HepG2 (cell line): ENCODE results near the gene CRABP1. TPM values are rescaled to one million over a fixed set of nuclear protein-coding genes. Genes with fewer than 3 reads are reported as not detected.

ENCODE experiments used
- ATAC-seq: fragments of 200-7000 bp; cut with Tn5 transposase; 3 replicates; pipeline ENCODE4 v1.9.1; 2020; ENCODE audit warnings: mild to moderate bottlenecking, moderate library complexity
- BruUV-seq: library from RNA; stranded (reverse); fragments of 400-500 nt; replicated peaks from 2 replicates; lab custom pipeline; 2021; lab: Mats Ljungman, UMichigan
- CTCF ChIA-PET: fragments of 300-600 bp; formaldehyde crosslinking; extraction: SDS; loops from one replicate; lab custom pipeline; 2021; ENCODE audit warnings: low total read pairs, inconsistent platforms, low intra/inter-chr PET ratio; lab: Yijun Ruan, JAX
- POLR2A ChIA-PET: fragments of 350-600 bp; sonication (Branson Sonifier 250); formaldehyde crosslinking; loops from one replicate; lab custom pipeline; 2020; ENCODE audit warnings: antibody characterized with exemption, inconsistent platforms; lab: Yijun Ruan, JAX
- DNase-seq: peaks from one replicate; pipeline ENCODE4 v3.0.0-alpha.2; 2015; ENCODE audit warnings: low spot score
- FAIRE-seq: peaks from 3 replicates; lab custom pipeline; 2011; peaks lifted over from hg19 to GRCh38; lab: Jason Lieb, UNC
- H2AFZ ChIP-seq: one replicate; pipeline ENCODE4 v1.6.1; 2011; ENCODE audit warnings: low read length, inconsistent platforms
- H3K27ac ChIP-seq: fragments of 300-600 bp; 3 replicates; pipeline ENCODE4 v1.8.0; 2011; ENCODE audit warnings: mixed run types, mild to moderate bottlenecking, mixed read lengths, low read length, inconsistent platforms; ENCODE audit not compliant: insufficient read depth; ENCODE audit errors: extremely low read length
- H3K27me3 ChIP-seq, 2 experiments: fragments of 200-600 bp in 1 of 2; 2 replicates in 1 of 2; 3 replicates in 1 of 2; pipeline versions ENCODE4 v1.6.0 to v1.8.0; 2011; ENCODE audit warnings: low read length in 2 of 2, mild to moderate bottlenecking in 2 of 2, moderate library complexity in 2 of 2, inconsistent platforms in 1 of 2; ENCODE audit not compliant: insufficient read depth in 2 of 2, control insufficient read depth in 1 of 2
- H3K36me3 ChIP-seq, 2 experiments: fragments of 200-600 bp in 1 of 2; replicated peaks in 1 of 2; 2 replicates in 1 of 2; 3 replicates in 1 of 2; pipeline versions ENCODE4 v1.5.1 to v1.8.0; 2011; ENCODE audit warnings: low read length in 2 of 2, inconsistent platforms in 1 of 2; ENCODE audit not compliant: insufficient read depth in 2 of 2, control insufficient read depth in 1 of 2
- H3K4me1 ChIP-seq: 2 replicates; pipeline ENCODE4 v1.5.1; 2012; ENCODE audit warnings: low read length, inconsistent platforms; ENCODE audit not compliant: insufficient read depth
- H3K4me2 ChIP-seq: 2 replicates; pipeline ENCODE4 v1.6.0; 2011; ENCODE audit warnings: low read depth, low read length, inconsistent platforms
- H3K4me3 ChIP-seq, 3 experiments: fragments of 200-600 bp in 1 of 3; sonication (generic), shearing (Covaris generic) in 1 of 3; replicated peaks in 1 of 3; 2 replicates each; pipeline ENCODE4 v1.5.1; 2011 to 2016; ENCODE audit warnings: low read length in 3 of 3, inconsistent platforms in 2 of 3, low read depth in 2 of 3, mild to moderate bottlenecking in 2 of 3, control low read depth in 1 of 3, mixed read lengths in 1 of 3; ENCODE audit not compliant: insufficient read depth in 1 of 3
- H3K79me2 ChIP-seq: one replicate; pipeline ENCODE4 v1.6.1; 2011; ENCODE audit warnings: low read length, inconsistent platforms; ENCODE audit not compliant: insufficient read depth
- H3K9ac ChIP-seq: 2 replicates; pipeline ENCODE4 v1.6.0; 2011; ENCODE audit warnings: mild to moderate bottlenecking, low read depth, low read length, inconsistent platforms; ENCODE audit not compliant: insufficient read depth
- H3K9me3 ChIP-seq: 2 replicates; pipeline ENCODE4 v1.5.1; 2012; ENCODE audit warnings: mild to moderate bottlenecking, low read length
- H4K20me1 ChIP-seq: 2 replicates; pipeline ENCODE4 v1.6.0; 2011; ENCODE audit warnings: inconsistent platforms, mild to moderate bottlenecking, low read length, moderate library complexity; ENCODE audit not compliant: insufficient read depth
- ATAD3A ChIP-seq: sonication (generic); formaldehyde crosslinking; IDR thresholded peaks from 2 replicates; pipeline ENCODE4 v1.4.0; 2020; ENCODE audit warnings: missing genetic modification reagents
- CHD2 ChIP-seq: IDR thresholded peaks from 2 replicates; pipeline ENCODE4 v1.6.1; 2011; ENCODE audit warnings: low read depth, low read length, improper control_type of control experiment
- HNF4G ChIP-seq, 2 experiments: sonication (generic) in 1 of 2; formaldehyde crosslinking in 1 of 2; IDR thresholded peaks; 2 replicates each; pipeline versions ENCODE4 v1.4.0 to v1.6.1; 2011 to 2020; ENCODE audit warnings: borderline replicate concordance in 2 of 2, low read depth in 2 of 2, mild to moderate bottlenecking in 2 of 2, low read length in 1 of 2, missing genetic modification reagents in 1 of 2, moderate library complexity in 1 of 2
- JDP2 ChIP-seq: sonication (generic); formaldehyde crosslinking; IDR thresholded peaks from 2 replicates; pipeline ENCODE4 v1.8.1; 2022; ENCODE audit warnings: missing genetic modification reagents, borderline replicate concordance
- RBFOX2 ChIP-seq: fragments of 200-400 bp; formaldehyde crosslinking; IDR thresholded peaks from 2 replicates; pipeline ENCODE4 v1.6.1; 2017; ENCODE audit warnings: low read depth, mild to moderate bottlenecking, low read length
- SPEN ChIP-seq: sonication (generic); formaldehyde crosslinking; IDR thresholded peaks from 2 replicates; pipeline ENCODE4 v1.5.1; 2020; ENCODE audit warnings: low read depth, mild to moderate bottlenecking, missing genetic modification reagents
- TBX3 ChIP-seq: fragments of 450-650 bp; IDR thresholded peaks from 2 replicates; pipeline ENCODE4 v1.6.1; 2017; ENCODE audit warnings: antibody characterized with exemption, mild to moderate bottlenecking, inconsistent platforms, borderline replicate concordance
- ZNF101 ChIP-seq: sonication (generic); formaldehyde crosslinking; IDR thresholded peaks from 2 replicates; pipeline ENCODE4 v1.4.0; 2020; ENCODE audit warnings: mild to moderate bottlenecking, low read depth, missing genetic modification reagents, borderline replicate concordance
- ZNF329 ChIP-seq: sonication (generic); formaldehyde crosslinking; IDR thresholded peaks from 2 replicates; pipeline ENCODE4 v1.9.0; 2021; ENCODE audit warnings: low read depth, mild to moderate bottlenecking, missing genetic modification reagents
- ZNF564 ChIP-seq: sonication (generic); formaldehyde crosslinking; IDR thresholded peaks from 2 replicates; pipeline ENCODE4 v1.8.1; 2023; ENCODE audit warnings: mild to moderate bottlenecking, missing genetic modification reagents
- ZNF724P ChIP-seq: sonication (generic); formaldehyde crosslinking; IDR thresholded peaks from 2 replicates; pipeline ENCODE4 v1.8.0; 2022; ENCODE audit warnings: missing genetic modification reagents, borderline replicate concordance
- ZNF850 ChIP-seq: sonication (generic); formaldehyde crosslinking; conservative IDR thresholded peaks from 2 replicates; pipeline ENCODE4 v1.9.0; 2021; ENCODE audit warnings: mild to moderate bottlenecking, missing genetic modification reagents
- WGBS: methylation state at CpG from one replicate; pipeline ENCODE4 v1.1.6; 2017; ENCODE audit warnings: low lambda C conversion rate; 5-methylcytosine and 5-hydroxymethylcytosine counted together
- in situ Hi-C: cut with HindIII; loops from 2 replicates; pipeline ENCODE4 v1.10.0; 2017; ENCODE audit warnings: low pct_unique_long_range_greater_than_20kb; ENCODE audit not compliant: extremely low pct_ligation_motif_present
- intact Hi-C: fragments of 100-400 bp; cut with micrococcal nuclease; formaldehyde crosslinking; loops from one replicate; pipeline ENCODE4 v1.10.0; 2022; ENCODE audit not compliant: unreplicated experiment
- polyA plus RNA-seq, 8 experiments: library from polyadenylated mRNA; depleted of rRNA in 3 of 8; stranded (reverse) in 7 of 8; unstranded in 1 of 8; fragments of >200 nt; fragmentation: Illumina TruSeq in 4 of 8; extraction: Trizol in 4 of 8; gene quantifications; 2 replicates each; pipeline versions ENCODE4 v1.2.1 to v1.2.3, GENCODE V29; 2011 to 2016; ENCODE audit warnings: low read depth in 4 of 8, missing spikeins in 1 of 8, mixed read lengths in 1 of 8; ENCODE audit not compliant: insufficient read depth in 1 of 8
- total RNA-seq, 5 experiments: library from RNA; depleted of rRNA; stranded (reverse); fragments of >200 nt; fragmentation: Illumina TruSeq; extraction: Trizol; gene quantifications; 2 replicates each; pipeline ENCODE4 v1.2.3, GENCODE V29; 2016; ENCODE audit warnings: low read depth in 1 of 5
- TF ChIP-seq, protein P1 (sequence below): sonication (generic); formaldehyde crosslinking; IDR thresholded peaks from 2 replicates; pipeline ENCODE4 v1.4.0; 2020; ENCODE audit warnings: missing genetic modification reagents, mild to moderate bottlenecking, borderline replicate concordance
- TF ChIP-seq, protein P2 (sequence below): IDR thresholded peaks from 2 replicates; pipeline ENCODE4 v1.6.1; 2018; ENCODE audit warnings: missing genetic modification reagents
- TF ChIP-seq, protein P3 (sequence below): sonication (generic); formaldehyde crosslinking; conservative IDR thresholded peaks from 2 replicates; pipeline ENCODE4 v1.4.0; 2020; ENCODE audit warnings: missing genetic modification reagents
- TF ChIP-seq, protein P4 (sequence below): sonication (generic); formaldehyde crosslinking; IDR thresholded peaks from 2 replicates; pipeline ENCODE4 v1.4.0; 2020; ENCODE audit warnings: mild to moderate bottlenecking, missing genetic modification reagents

Gene CRABP1
- total and polyA plus RNA-seq, 2 of the 13 experiments (the other 11 are each of a cell fraction or from before 2014, with no cell fraction given), result not detected

DNA sequence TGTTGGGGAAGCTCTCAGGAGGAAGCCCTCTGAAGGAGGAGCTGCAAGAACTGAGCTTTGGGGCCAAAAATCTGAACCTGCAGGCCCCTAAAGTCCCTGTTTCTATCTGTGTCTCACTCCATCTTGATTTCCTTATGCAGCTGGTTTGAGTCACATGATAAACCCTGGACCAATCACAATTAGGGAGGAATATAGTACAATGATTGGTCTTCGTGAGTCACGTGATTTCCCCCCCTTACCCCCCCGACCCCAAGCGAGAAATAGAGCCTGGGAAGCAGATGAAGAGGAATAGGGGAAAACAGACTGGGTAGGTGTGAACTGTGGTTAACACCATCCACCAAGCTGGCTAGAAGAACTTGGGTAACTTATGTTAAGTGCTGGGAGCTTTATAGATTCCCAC, 12.9 kb downstream of the CRABP1 start (continued):
- TF ChIP-seq, protein P1, sequence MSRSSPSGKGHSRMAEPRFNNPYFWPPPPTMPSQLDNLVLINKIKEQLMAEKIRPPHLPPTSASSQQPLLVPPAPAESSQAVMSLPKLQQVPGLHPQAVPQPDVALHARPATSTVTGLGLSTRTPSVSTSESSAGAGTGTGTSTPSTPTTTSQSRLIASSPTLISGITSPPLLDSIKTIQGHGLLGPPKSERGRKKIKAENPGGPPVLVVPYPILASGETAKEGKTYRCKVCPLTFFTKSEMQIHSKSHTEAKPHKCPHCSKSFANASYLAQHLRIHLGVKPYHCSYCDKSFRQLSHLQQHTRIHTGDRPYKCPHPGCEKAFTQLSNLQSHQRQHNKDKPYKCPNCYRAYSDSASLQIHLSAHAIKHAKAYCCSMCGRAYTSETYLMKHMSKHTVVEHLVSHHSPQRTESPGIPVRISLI (CRISPR knock-in tag), result no peak
- TF ChIP-seq ZNF850 (no peak), CHD2 (no peak), HNF4G (IDR thresholded peaks at IDR 0.05; ENCODE audit: borderline replicate concordance, low read depth, low read length) (no peak), HNF4G (CRISPR knock-in tag; IDR thresholded peaks at IDR 0.05; ENCODE audit: borderline replicate concordance, low read depth) (no peak), ZNF329 (CRISPR knock-in tag) (no peak)
- TF ChIP-seq, protein P2, sequence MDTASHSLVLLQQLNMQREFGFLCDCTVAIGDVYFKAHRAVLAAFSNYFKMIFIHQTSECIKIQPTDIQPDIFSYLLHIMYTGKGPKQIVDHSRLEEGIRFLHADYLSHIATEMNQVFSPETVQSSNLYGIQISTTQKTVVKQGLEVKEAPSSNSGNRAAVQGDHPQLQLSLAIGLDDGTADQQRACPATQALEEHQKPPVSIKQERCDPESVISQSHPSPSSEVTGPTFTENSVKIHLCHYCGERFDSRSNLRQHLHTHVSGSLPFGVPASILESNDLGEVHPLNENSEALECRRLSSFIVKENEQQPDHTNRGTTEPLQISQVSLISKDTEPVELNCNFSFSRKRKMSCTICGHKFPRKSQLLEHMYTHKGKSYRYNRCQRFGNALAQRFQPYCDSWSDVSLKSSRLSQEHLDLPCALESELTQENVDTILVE, result no peak

DNA sequence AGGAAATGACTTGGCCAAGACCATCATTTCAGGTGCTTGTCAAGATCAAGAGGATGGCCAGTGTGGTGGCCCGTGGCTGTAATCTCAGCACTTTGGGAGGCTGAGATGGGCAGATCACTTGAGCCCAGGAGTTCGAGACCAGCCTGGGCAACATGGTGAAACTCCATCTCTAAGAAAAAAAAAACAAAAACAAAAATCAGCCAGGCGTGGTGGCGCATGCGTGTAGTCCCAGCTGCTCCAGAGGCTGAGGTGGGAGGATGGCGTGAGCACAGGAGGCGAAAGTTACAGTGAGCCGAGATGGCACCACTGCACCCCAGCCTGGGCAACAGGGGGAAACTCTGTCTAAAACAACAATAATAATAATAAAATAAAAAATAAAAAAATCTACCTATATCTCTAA, 15.0 kb downstream of the CRABP1 start:
- no peak overlapping the region for H3K9ac ChIP-seq
- ATAC-seq (no peak), FAIRE-seq (no peak), DNase-seq (no peak)
- BruUV-seq, result no TSS peak
- no peaks in the 10 kb centered on the region for H3K36me3 ChIP-seq
- peaks cover 0 to 4% of the 10 kb centered on the region in 2 experiments; a peak in 1 of 5 replicates for H3K27me3 ChIP-seq
- peaks cover 10% of the 10 kb centered on the region; the same call in 1 of the 2 replicates for H3K4me1 ChIP-seq
- in situ Hi-C loops, result no loop called here
- WGBS, result 58% methylated on average over 8 of the region's 8 CpGs
- no peaks in the 10 kb centered on the region for H4K20me1 ChIP-seq
- no peak overlapping the region for H3K4me3 ChIP-seq
- no peaks in the 10 kb centered on the region for H3K9me3 ChIP-seq
- H3K27ac ChIP-seq, result no peak overlapping the region
- intact Hi-C loops, result no loop called here
- no peaks in the 10 kb centered on the region for H3K79me2 ChIP-seq
- no peak overlapping the region for H3K4me2 ChIP-seq
- POLR2A ChIA-PET, result no interaction called here
- H2AFZ ChIP-seq, result no peak overlapping the region
- CTCF ChIA-PET, result no interaction called here
- TF ChIP-seq JDP2 (CRISPR knock-in tag), result no peak
- TF ChIP-seq ATAD3A, result no peak
- TF ChIP-seq TBX3, result no peak
- no peak for TF ChIP-seq SPEN
- TF ChIP-seq, protein P3, sequence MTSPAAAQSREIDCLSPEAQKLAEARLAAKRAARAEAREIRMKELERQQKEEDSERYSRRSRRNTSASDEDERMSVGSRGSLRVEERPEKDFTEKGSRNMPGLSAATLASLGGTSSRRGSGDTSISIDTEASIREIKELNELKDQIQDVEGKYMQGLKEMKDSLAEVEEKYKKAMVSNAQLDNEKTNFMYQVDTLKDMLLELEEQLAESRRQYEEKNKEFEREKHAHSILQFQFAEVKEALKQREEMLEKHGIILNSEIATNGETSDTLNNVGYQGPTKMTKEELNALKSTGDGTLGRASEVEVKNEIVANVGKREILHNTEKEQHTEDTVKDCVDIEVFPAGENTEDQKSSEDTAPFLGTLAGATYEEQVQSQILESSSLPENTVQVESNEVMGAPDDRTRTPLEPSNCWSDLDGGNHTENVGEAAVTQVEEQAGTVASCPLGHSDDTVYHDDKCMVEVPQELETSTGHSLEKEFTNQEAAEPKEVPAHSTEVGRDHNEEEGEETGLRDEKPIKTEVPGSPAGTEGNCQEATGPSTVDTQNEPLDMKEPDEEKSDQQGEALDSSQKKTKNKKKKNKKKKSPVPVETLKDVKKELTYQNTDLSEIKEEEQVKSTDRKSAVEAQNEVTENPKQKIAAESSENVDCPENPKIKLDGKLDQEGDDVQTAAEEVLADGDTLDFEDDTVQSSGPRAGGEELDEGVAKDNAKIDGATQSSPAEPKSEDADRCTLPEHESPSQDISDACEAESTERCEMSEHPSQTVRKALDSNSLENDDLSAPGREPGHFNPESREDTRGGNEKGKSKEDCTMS (CRISPR knock-in tag), result no peak
- TF ChIP-seq, protein P4, sequence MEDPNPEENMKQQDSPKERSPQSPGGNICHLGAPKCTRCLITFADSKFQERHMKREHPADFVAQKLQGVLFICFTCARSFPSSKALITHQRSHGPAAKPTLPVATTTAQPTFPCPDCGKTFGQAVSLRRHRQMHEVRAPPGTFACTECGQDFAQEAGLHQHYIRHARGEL (CRISPR knock-in tag), result no peak
- no peak for TF ChIP-seq RBFOX2
- no peak for TF ChIP-seq ZNF724P (CRISPR knock-in tag)
- no peak for TF ChIP-seq ZNF101 (CRISPR knock-in tag)
- no peak for TF ChIP-seq ZNF564 (CRISPR knock-in tag)
